OCI-LY1 (cell line): ENCODE measurements around the gene CEBPB.

Experiments
- CTCF ChIP-seq: fragments of 200-600 bp; sonication (generic), shearing (Covaris generic); IDR thresholded peaks from 2 replicates; pipeline ENCODE4 v1.5.1; 2017; ENCODE audit warnings: mild to moderate bottlenecking, antibody characterized with exemption, low read length, moderate library complexity, mixed read lengths
- EZH2 ChIP-seq: fragments of 200-600 bp; sonication (generic), shearing (Covaris generic); IDR thresholded peaks from 2 replicates; pipeline ENCODE4 v1.8.0; 2017; ENCODE audit warnings: borderline replicate concordance, mixed run types, mild to moderate bottlenecking, antibody characterized with exemption, low read length, moderate library complexity, mixed read lengths

- TF ChIP-seq CTCF: no peak
- no peak for TF ChIP-seq EZH2
Observed at GRCh38 chr20:50163570-50164317, 26.9 kb upstream of the CEBPB start.
